SK-N-SH (cell line): ENCODE results near the gene GRM8. TPM values are rescaled to one million over a fixed set of nuclear protein-coding genes. Genes with fewer than 3 reads are reported as not detected.

Source experiments
- CTCF ChIA-PET: fragments of 300-600, 350-600 bp; formaldehyde crosslinking; extraction: SDS; loops from one replicate; lab custom pipeline; 2021; lab: Yijun Ruan, JAX
- POLR2A ChIA-PET: fragments of 350-600 bp; sonication (Branson Sonifier 250); formaldehyde crosslinking; extraction: SDS; loops from one replicate; lab custom pipeline; 2020; ENCODE audit warnings: antibody characterized with exemption, inconsistent platforms; lab: Yijun Ruan, JAX
- DNase-seq: peaks from one replicate; pipeline ENCODE4 v3.0.0; 2012
- H2AFZ ChIP-seq: fragments of 200-600 bp; sonication (generic); 2 replicates; pipeline ENCODE4 v1.8.1; 2016; ENCODE audit warnings: antibody characterized with exemption, mild to moderate bottlenecking, low read depth
- H3F3A ChIP-seq: fragments of 200-600 bp; sonication (generic); replicated peaks from 2 replicates; pipeline ENCODE3; 2016; ENCODE audit warnings: antibody characterized with exemption, mild to moderate bottlenecking; ENCODE audit not compliant: insufficient read depth
- H3K27ac ChIP-seq, 2 experiments: fragments of 200-500 bp in 1 of 2; fragments of 200-600 bp in 1 of 2; sonication (Bioruptor generic) in 1 of 2; sonication (generic), shearing (Covaris generic) in 1 of 2; 2 replicates each; pipeline versions ENCODE4 v1.5.1 to v1.6.1; 2014 to 2016; ENCODE audit warnings: low read depth in 2 of 2, inconsistent platforms in 1 of 2, low read length in 1 of 2, mild to moderate bottlenecking in 1 of 2, mixed read lengths in 1 of 2
- H3K27me3 ChIP-seq: fragments of 200-600 bp; sonication (generic), shearing (Covaris generic); 2 replicates; pipeline ENCODE4 v1.6.1; 2016; ENCODE audit warnings: mixed run types; ENCODE audit not compliant: insufficient read depth
- H3K36me3 ChIP-seq, 2 experiments: fragments of 200-500 bp in 1 of 2; fragments of 200-600 bp in 1 of 2; sonication (Bioruptor generic) in 1 of 2; sonication (generic) in 1 of 2; replicated peaks in 1 of 2; 2 replicates each; pipeline versions ENCODE3 to v1.5.1; 2014 to 2016; ENCODE audit warnings: low read length in 1 of 2, mild to moderate bottlenecking in 1 of 2; ENCODE audit not compliant: insufficient read depth in 2 of 2, control insufficient read depth in 1 of 2
- H3K4me1 ChIP-seq, 2 experiments: fragments of 200-500 bp in 1 of 2; fragments of 200-600 bp in 1 of 2; sonication (Bioruptor generic) in 1 of 2; sonication (generic), shearing (Covaris generic) in 1 of 2; 2 replicates each; pipeline versions ENCODE4 v1.5.1 to v1.6.1; 2014 to 2016; ENCODE audit warnings: low read depth in 1 of 2, low read length in 1 of 2, mixed run types in 1 of 2; ENCODE audit not compliant: insufficient read depth in 2 of 2, control insufficient read depth in 1 of 2
- H3K4me2 ChIP-seq: fragments of 200-600 bp; sonication (generic), shearing (Covaris generic); 2 replicates; pipeline ENCODE4 v1.6.1; 2017; ENCODE audit warnings: mixed run types
- H3K4me3 ChIP-seq, 2 experiments: fragments of 200-500 bp in 1 of 2; fragments of 200-600 bp in 1 of 2; sonication (Bioruptor generic) in 1 of 2; sonication (generic), shearing (Covaris generic) in 1 of 2; 2 replicates each; pipeline versions ENCODE4 v1.5.1 to v1.8.1; 2014 to 2016; ENCODE audit warnings: low read depth in 2 of 2, inconsistent platforms in 1 of 2, low read length in 1 of 2, mild to moderate bottlenecking in 1 of 2, mixed read lengths in 1 of 2, moderate library complexity in 1 of 2
- H3K79me2 ChIP-seq: fragments of 200-600 bp; sonication (generic); 2 replicates; pipeline ENCODE4 v1.8.1; 2017; ENCODE audit warnings: mild to moderate bottlenecking; ENCODE audit not compliant: insufficient read depth
- H3K9ac ChIP-seq: fragments of 200-600 bp; sonication (generic); 2 replicates; pipeline ENCODE4 v1.6.1; 2017; ENCODE audit warnings: mixed run types
- H3K9me2 ChIP-seq: fragments of 200-600 bp; sonication (generic); 2 replicates; pipeline ENCODE4 v1.6.1; 2017; ENCODE audit warnings: mixed run types
- H3K9me3 ChIP-seq: fragments of 200-600 bp; sonication (generic); 2 replicates; pipeline ENCODE4 v1.6.1; 2017; ENCODE audit warnings: mixed run types, mild to moderate bottlenecking, moderate library complexity
- H4K20me1 ChIP-seq: fragments of 200-600 bp; sonication (generic); 2 replicates; pipeline ENCODE4 v1.6.1; 2017; ENCODE audit warnings: mild to moderate bottlenecking, mixed run types; ENCODE audit not compliant: insufficient read depth
- CHD2 ChIP-seq: fragments of 150-350 bp; IDR thresholded peaks from 2 replicates; pipeline ENCODE4 v1.6.1; 2018; ENCODE audit warnings: low read length; ENCODE audit not compliant: partially characterized antibody
- EZH2phosphoT487 ChIP-seq: fragments of 200-600 bp; sonication (generic); IDR thresholded peaks from 2 replicates; pipeline ENCODE4 v1.6.1; 2017; ENCODE audit warnings: low read depth, mixed run types, mild to moderate bottlenecking, antibody characterized with exemption, moderate library complexity, borderline replicate concordance
- FOSL2 ChIP-seq: IDR thresholded peaks from 2 replicates; pipeline ENCODE4 v1.4.0; 2012; ENCODE audit warnings: low read depth, mild to moderate bottlenecking, moderate library complexity, borderline replicate concordance
- FOXJ3 ChIP-seq: sonication (generic); formaldehyde crosslinking; IDR thresholded peaks from 2 replicates; pipeline ENCODE4 v1.5.1; 2020; ENCODE audit warnings: mild to moderate bottlenecking, missing genetic modification reagents
- MEF2A ChIP-seq: IDR thresholded peaks from 2 replicates; pipeline ENCODE4 v1.4.0; 2012; ENCODE audit warnings: low read depth, borderline replicate concordance
- MXI1 ChIP-seq: IDR thresholded peaks from 2 replicates; pipeline ENCODE4 v1.6.1; 2012; ENCODE audit warnings: mild to moderate bottlenecking, low read depth, low read length, improper control_type of control experiment
- NRF1 ChIP-seq: IDR thresholded peaks from 2 replicates; pipeline ENCODE4 v1.6.1; 2012; ENCODE audit warnings: low read depth, mild to moderate bottlenecking, low read length
- POLR2AphosphoS5 ChIP-seq: IDR thresholded peaks from 2 replicates; pipeline ENCODE4 v1.6.1; 2012; ENCODE audit warnings: low read depth, low read length
- RAD21 ChIP-seq: IDR thresholded peaks from 2 replicates; pipeline ENCODE4 v1.6.1; 2012; ENCODE audit warnings: mild to moderate bottlenecking, low read length
- RFX5 ChIP-seq: IDR thresholded peaks from 2 replicates; pipeline ENCODE4 v1.6.1; 2012; ENCODE audit warnings: mild to moderate bottlenecking, improper control_type of control experiment, low read length
- TAF1 ChIP-seq: IDR thresholded peaks from 2 replicates; pipeline ENCODE4 v1.6.1; 2012; ENCODE audit warnings: low read depth, mild to moderate bottlenecking, low read length, moderate library complexity, borderline replicate concordance
- TCF12 ChIP-seq: IDR thresholded peaks from 2 replicates; pipeline ENCODE4 v1.4.0; 2012
- YY1 ChIP-seq: IDR thresholded peaks from 2 replicates; pipeline ENCODE4 v1.4.0; 2012; ENCODE audit warnings: low read depth, mild to moderate bottlenecking
- WGBS: methylation state at CpG from one replicate; pipeline ENCODE4 v1.1.6; 2017; ENCODE audit warnings: low lambda C conversion rate; 5-methylcytosine and 5-hydroxymethylcytosine counted together
- polyA plus RNA-seq, 3 experiments: library from polyadenylated mRNA; depleted of rRNA; stranded (reverse); fragments of >200 nt; gene quantifications; 2 replicates each; pipeline ENCODE4 v1.2.3, GENCODE V29; 2012
- TF ChIP-seq, protein P1 (sequence below): IDR thresholded peaks from 2 replicates; pipeline ENCODE4 v1.4.0; 2012; ENCODE audit warnings: low read depth, borderline replicate concordance
- TF ChIP-seq, protein P2 (sequence below): IDR thresholded peaks from 2 replicates; pipeline ENCODE4; 2012
- TF ChIP-seq, protein P3 (sequence below): fragments of 200-600 bp; sonication (generic); IDR thresholded peaks from 2 replicates; pipeline ENCODE4 v1.6.1; 2017; ENCODE audit warnings: antibody characterized with exemption, mild to moderate bottlenecking, moderate library complexity
- TF ChIP-seq, protein P4 (sequence below): fragments of 150-350 bp; IDR thresholded peaks from 2 replicates; pipeline ENCODE4 v1.6.1; 2016; ENCODE audit warnings: mild to moderate bottlenecking, low read depth, low read length
- TF ChIP-seq, protein P5 (sequence below): fragments of 150-350 bp; IDR thresholded peaks from 2 replicates; pipeline ENCODE4 v1.6.1; 2017; ENCODE audit warnings: antibody characterized with exemption, low read length, low read depth, borderline replicate concordance
- TF ChIP-seq, protein P6 (sequence below): IDR thresholded peaks from 2 replicates; pipeline ENCODE4 v1.4.0; 2012; ENCODE audit warnings: low read depth
- TF ChIP-seq, protein P7 (sequence below): IDR thresholded peaks from 2 replicates; pipeline ENCODE4 v1.4.0; 2012; ENCODE audit warnings: low read depth, borderline replicate concordance

GRM8 gene
- polyA plus RNA-seq, 1 of the 3 experiments (the other 2 are of a cell fraction): 0.10 TPM

DNA sequence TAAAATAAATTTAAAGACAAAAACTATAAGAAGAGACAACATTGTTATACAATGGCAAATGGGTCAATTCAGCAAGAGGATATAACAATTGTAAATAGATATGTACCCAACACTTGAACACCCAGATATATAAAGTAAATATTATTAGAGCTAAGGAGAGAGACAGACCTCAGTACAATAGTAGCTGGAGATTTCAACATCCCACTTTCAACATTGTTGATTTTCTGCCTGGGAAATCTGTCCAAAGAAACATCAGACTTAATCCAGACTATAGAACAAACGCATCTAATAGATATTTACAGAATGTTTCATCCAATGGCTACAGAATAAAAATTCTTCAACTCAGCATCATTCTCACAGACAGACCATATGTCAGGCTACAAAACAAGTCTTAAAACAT lies 256.1 kb downstream of the GRM8 start:
- Histone ChIP-seq H4K20me1 (no peaks in the 10 kb centered on the region), H3K27ac (no peak overlapping the region), H3F3A (no peaks in the 10 kb centered on the region), H3K4me1 (no peaks in the 10 kb centered on the region), H3K36me3 (no peaks in the 10 kb centered on the region), H3K9ac (no peak overlapping the region), H2AFZ (no peak overlapping the region), H3K4me2 (no peak overlapping the region), H3K27me3 (no peaks in the 10 kb centered on the region), H3K9me2 (no peaks in the 10 kb centered on the region), H3K79me2 (no peaks in the 10 kb centered on the region), H3K4me3 (no peak overlapping the region), H3K9me3 (no peaks in the 10 kb centered on the region)
- TF ChIP-seq CHD2: no peak
- no peak for TF ChIP-seq YY1
- TF ChIP-seq POLR2AphosphoS5: no peak
- TF ChIP-seq, protein P1, sequence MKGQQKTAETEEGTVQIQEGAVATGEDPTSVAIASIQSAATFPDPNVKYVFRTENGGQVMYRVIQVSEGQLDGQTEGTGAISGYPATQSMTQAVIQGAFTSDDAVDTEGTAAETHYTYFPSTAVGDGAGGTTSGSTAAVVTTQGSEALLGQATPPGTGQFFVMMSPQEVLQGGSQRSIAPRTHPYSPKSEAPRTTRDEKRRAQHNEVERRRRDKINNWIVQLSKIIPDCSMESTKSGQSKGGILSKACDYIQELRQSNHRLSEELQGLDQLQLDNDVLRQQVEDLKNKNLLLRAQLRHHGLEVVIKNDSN: no peak
- no peak for TF ChIP-seq RFX5
- TF ChIP-seq, protein P2, sequence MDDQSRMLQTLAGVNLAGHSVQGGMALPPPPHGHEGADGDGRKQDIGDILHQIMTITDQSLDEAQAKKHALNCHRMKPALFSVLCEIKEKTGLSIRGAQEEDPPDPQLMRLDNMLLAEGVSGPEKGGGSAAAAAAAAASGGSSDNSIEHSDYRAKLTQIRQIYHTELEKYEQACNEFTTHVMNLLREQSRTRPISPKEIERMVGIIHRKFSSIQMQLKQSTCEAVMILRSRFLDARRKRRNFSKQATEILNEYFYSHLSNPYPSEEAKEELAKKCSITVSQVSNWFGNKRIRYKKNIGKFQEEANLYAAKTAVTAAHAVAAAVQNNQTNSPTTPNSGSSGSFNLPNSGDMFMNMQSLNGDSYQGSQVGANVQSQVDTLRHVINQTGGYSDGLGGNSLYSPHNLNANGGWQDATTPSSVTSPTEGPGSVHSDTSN: no peak
- no peak for TF ChIP-seq EZH2phosphoT487
- no peak for TF ChIP-seq MXI1
- TF ChIP-seq NRF1: no peak
- TF ChIP-seq FOXJ3: no peak
- TF ChIP-seq, protein P3, sequence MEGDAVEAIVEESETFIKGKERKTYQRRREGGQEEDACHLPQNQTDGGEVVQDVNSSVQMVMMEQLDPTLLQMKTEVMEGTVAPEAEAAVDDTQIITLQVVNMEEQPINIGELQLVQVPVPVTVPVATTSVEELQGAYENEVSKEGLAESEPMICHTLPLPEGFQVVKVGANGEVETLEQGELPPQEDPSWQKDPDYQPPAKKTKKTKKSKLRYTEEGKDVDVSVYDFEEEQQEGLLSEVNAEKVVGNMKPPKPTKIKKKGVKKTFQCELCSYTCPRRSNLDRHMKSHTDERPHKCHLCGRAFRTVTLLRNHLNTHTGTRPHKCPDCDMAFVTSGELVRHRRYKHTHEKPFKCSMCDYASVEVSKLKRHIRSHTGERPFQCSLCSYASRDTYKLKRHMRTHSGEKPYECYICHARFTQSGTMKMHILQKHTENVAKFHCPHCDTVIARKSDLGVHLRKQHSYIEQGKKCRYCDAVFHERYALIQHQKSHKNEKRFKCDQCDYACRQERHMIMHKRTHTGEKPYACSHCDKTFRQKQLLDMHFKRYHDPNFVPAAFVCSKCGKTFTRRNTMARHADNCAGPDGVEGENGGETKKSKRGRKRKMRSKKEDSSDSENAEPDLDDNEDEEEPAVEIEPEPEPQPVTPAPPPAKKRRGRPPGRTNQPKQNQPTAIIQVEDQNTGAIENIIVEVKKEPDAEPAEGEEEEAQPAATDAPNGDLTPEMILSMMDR: no peak
- no peak for TF ChIP-seq TCF12
- TF ChIP-seq, protein P4, sequence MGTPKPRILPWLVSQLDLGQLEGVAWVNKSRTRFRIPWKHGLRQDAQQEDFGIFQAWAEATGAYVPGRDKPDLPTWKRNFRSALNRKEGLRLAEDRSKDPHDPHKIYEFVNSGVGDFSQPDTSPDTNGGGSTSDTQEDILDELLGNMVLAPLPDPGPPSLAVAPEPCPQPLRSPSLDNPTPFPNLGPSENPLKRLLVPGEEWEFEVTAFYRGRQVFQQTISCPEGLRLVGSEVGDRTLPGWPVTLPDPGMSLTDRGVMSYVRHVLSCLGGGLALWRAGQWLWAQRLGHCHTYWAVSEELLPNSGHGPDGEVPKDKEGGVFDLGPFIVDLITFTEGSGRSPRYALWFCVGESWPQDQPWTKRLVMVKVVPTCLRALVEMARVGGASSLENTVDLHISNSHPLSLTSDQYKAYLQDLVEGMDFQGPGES: no peak
- TF ChIP-seq RAD21: no peak
- no peak for TF ChIP-seq FOSL2
- TF ChIP-seq, protein P5, sequence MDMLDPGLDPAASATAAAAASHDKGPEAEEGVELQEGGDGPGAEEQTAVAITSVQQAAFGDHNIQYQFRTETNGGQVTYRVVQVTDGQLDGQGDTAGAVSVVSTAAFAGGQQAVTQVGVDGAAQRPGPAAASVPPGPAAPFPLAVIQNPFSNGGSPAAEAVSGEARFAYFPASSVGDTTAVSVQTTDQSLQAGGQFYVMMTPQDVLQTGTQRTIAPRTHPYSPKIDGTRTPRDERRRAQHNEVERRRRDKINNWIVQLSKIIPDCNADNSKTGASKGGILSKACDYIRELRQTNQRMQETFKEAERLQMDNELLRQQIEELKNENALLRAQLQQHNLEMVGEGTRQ: no peak
- TF ChIP-seq TAF1: no peak
- TF ChIP-seq, protein P6, sequence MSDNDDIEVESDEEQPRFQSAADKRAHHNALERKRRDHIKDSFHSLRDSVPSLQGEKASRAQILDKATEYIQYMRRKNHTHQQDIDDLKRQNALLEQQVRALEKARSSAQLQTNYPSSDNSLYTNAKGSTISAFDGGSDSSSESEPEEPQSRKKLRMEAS: no peak
- TF ChIP-seq, protein P7, sequence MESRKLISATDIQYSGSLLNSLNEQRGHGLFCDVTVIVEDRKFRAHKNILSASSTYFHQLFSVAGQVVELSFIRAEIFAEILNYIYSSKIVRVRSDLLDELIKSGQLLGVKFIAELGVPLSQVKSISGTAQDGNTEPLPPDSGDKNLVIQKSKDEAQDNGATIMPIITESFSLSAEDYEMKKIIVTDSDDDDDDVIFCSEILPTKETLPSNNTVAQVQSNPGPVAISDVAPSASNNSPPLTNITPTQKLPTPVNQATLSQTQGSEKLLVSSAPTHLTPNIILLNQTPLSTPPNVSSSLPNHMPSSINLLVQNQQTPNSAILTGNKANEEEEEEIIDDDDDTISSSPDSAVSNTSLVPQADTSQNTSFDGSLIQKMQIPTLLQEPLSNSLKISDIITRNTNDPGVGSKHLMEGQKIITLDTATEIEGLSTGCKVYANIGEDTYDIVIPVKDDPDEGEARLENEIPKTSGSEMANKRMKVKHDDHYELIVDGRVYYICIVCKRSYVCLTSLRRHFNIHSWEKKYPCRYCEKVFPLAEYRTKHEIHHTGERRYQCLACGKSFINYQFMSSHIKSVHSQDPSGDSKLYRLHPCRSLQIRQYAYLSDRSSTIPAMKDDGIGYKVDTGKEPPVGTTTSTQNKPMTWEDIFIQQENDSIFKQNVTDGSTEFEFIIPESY: no peak
- no peak for TF ChIP-seq MEF2A
- DNase-seq: no peak
- WGBS: 9% methylated on average over 1 of the region's 1 CpG
- ChIA-PET POLR2A (no interaction called here), CTCF (no interaction called here)
